ES-I3 (cell line): ENCODE results near the gene LPAR5.

ENCODE experiments used
- H3K36me3 ChIP-seq: 2 replicates; pipeline ENCODE4 v1.6.1; 2013; ENCODE audit warnings: mild to moderate bottlenecking, low read length, control low read depth, moderate library complexity; ENCODE audit not compliant: insufficient read depth
- H3K4me1 ChIP-seq: 2 replicates; pipeline ENCODE4 v1.6.1; 2013; ENCODE audit warnings: mild to moderate bottlenecking, control low read depth, low read length; ENCODE audit not compliant: insufficient read depth
- H3K9ac ChIP-seq: 2 replicates; pipeline ENCODE4 v1.6.1; 2013; ENCODE audit warnings: low read depth, mild to moderate bottlenecking, low read length, moderate library complexity
- H3K9me3 ChIP-seq: 2 replicates; pipeline ENCODE4 v1.6.1; 2013; ENCODE audit warnings: mild to moderate bottlenecking, low read length, moderate library complexity; ENCODE audit not compliant: control insufficient read depth, insufficient read depth

The LPAR5 gene

DNA sequence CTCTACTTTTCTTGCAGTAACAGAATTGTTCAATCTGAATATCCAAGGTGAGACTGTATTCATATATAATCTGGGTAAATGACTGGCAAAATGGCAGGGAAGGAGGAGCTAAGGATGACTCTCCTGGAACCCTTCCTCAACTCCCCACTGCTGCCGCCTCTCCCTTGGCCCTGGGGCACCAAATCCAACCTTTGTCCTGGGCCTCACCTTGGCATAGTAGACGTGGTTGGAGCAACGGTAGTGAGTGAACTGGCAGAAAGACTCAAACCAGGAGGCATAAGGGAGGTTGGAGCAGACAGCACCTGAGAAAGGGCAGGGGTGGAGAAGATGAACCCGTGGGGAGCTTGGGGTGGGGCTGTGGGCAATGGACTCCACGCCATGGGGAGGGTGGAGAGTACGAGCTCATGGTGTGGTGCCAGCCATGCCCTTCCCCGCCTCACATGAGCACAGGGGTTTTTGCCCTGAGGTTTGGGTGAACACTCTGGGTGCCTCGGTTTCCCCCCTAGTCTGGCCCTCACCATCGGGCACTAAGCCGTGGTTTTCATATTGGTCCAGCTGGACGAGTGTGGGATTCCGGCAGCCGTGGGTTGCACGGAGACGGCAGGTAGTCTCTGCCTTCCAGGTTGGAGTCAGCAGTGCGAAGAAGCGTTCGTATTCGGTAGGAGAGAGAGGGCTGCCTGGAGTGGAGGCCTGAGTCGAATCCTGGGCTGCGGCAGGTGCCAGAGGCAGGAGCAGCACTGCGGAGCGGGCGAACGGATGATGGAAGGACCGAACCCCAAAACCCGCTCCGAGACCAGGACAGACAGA, 10.7 kb upstream of the LPAR5 start:
- Histone ChIP-seq H3K9me3 (no peaks in the 10 kb centered on the region), H3K36me3 (no peaks in the 10 kb centered on the region; the same call in 1 of the 2 replicates), H3K4me1 (no peaks in the 10 kb centered on the region), H3K9ac (peak overlapping the region; percentile 65; the same call in 1 of the 2 replicates)

DNA sequence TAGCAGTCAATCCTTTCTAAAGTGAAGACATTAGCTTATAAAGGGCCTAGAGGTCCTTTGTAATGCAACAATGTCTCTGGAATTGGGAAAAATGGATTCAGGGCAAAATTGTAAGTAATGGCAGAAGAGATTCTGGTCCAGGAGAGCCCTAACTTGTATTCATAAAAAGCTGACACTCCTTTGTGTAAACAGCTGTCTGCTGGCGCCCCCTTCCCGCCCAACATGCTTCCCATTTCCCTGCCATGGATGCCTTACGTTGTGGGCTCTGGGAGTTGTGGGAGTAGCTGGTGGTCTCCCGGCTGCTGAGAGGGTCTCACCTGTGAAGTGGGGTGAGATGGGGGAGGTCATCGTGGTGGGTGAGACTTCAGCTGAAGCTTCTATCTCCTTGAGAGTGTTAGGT, 9.1 kb upstream of the LPAR5 start:
- H3K9ac ChIP-seq, result no peak overlapping the region
- no peaks in the 10 kb centered on the region for H3K36me3 ChIP-seq
- H3K4me1 ChIP-seq, result no peaks in the 10 kb centered on the region
- no peaks in the 10 kb centered on the region for H3K9me3 ChIP-seq

DNA sequence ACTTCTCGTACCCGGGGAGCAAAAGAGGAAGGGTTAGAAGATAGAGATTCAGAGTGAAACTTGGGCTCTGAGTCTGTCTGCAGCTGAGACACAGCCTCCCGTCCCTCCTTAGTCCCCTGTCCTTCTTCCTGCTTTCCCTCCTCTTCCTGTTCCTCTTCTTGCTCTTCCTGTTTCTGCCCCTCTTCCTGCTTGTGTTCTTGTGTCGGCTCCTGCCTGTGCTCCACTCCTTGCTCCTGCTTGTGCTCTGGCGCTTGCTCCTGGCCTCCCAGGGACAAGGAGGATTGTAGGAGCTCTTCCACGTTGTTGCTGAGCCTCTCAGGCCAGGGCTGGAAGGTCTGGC, 8.5 kb upstream of the LPAR5 start:
- no peaks in the 10 kb centered on the region for H3K4me1 ChIP-seq
- no peaks in the 10 kb centered on the region for H3K36me3 ChIP-seq
- no peak overlapping the region for H3K9ac ChIP-seq
- no peaks in the 10 kb centered on the region for H3K9me3 ChIP-seq

DNA sequence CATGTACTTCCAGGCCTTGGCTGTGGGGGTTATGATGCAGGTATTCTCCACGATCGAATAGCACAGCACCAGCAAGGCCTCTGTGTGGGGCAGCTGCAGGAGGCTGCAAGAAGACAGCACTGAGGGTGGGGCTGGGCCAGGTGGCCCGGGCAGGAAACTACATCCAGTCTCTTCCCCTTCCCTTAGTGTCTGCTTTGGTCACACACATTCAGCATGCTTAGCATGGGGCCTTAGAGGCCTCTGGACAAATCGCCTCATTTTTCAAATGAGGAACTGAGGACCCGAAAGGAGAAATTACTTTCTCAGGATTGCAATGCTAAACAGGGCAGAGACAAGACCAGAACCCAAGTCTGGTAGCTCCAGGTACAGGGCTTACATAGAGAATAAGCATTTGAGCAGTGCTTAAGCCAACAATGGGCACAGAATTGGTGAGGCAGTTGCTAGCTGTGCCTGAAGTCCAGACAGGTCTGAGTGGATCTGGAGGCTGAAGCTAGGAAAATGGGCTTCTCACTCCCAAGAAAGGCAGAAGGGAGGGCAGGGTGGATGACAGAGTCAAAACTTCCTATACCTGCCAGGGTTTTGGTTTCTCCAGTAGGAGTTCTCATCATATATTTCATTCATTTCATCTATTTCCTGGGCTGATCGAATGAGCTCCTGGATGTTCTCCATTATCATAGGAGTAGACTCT, 8.0 kb upstream of the LPAR5 start:
- Histone ChIP-seq H3K36me3 (no peaks in the 10 kb centered on the region), H3K9me3 (no peaks in the 10 kb centered on the region), H3K9ac (no peak overlapping the region), H3K4me1 (no peaks in the 10 kb centered on the region)

DNA sequence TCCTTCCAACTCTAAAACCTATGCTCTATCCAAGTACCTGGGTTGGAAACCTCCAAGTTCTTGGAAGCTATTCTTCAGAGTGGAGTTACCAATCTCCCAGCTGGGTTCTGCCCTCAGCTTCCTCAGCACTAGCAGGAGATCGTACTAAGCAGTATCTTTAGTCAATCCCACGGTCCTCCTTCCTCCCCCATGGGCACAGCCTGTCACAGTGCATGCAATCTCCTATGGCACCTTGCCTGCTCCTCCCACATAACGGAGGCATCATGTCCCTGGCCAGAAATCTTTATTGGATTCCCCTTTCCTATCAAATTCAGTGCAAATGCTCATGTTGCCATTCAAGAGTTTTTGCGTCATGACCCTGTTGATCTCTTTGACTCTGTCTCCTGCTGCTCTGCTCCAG, 5.4 kb upstream of the LPAR5 start:
- H3K36me3 ChIP-seq, result no peaks in the 10 kb centered on the region
- H3K4me1 ChIP-seq, result no peaks in the 10 kb centered on the region
- H3K9me3 ChIP-seq, result no peaks in the 10 kb centered on the region
- no peak overlapping the region for H3K9ac ChIP-seq

DNA sequence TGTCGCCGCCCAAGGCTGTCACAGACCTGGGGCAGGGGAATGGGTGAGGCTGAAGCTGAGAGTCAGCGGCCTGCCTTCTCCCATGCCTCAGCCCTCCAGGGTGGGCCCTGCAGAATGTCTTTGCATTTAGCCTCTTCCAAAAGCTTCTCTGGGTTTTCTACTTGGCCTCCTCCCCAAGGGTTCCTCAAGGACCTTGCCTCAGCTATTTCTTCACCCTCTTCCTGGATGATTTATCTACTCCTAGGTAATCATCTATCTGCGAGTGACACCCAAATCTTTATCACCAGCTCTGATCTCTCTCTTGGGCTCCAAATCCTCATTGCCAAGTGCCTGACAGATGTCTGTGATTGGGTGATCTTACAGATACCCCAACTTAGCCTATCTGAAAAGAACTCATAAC, 4.7 kb upstream of the LPAR5 start:
- H3K4me1 ChIP-seq, result 0 out of 2 replicates have a peak, but pooled peaks cover 2% of the 10 kb centered on the region
- H3K36me3 ChIP-seq, result no peaks in the 10 kb centered on the region
- H3K9ac ChIP-seq, result no peak overlapping the region
- H3K9me3 ChIP-seq, result no peaks in the 10 kb centered on the region

DNA sequence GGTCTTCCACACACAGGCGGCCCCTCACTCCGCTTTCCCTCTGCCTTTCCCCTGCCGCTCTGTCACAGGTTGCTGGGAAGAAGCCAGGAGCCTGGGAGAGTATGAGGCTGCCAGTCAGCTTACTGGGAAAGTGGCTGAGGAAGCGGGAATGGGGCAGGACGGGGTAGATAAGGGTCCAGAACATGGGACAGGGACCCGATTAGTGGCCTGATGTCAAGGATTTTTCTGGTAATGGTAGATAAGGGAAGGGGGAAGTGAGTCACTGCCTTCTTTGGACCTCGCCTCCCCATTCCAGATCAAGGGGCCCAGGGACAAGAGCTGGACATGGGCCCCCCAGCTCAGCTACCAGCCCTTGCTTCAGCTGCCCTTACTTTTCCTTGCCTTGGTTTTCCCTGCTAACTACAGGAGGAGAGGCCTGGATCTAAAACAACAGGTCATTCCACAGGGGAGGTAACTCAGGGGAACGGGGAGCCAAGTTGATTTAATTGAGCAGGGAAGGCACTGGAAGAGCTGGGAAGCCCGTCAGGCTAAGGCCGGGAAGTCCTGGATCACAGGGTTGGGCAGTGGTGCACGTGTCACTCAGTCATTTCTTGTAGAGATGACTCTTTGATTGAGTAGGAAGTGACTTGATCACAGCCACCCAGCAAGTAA, 3.5 kb upstream of the LPAR5 start:
- Histone ChIP-seq H3K4me1 (0 out of 2 replicates have a peak, but pooled peaks cover 5% of the 10 kb centered on the region), H3K36me3 (no peaks in the 10 kb centered on the region), H3K9me3 (no peaks in the 10 kb centered on the region), H3K9ac (no peak overlapping the region)

DNA sequence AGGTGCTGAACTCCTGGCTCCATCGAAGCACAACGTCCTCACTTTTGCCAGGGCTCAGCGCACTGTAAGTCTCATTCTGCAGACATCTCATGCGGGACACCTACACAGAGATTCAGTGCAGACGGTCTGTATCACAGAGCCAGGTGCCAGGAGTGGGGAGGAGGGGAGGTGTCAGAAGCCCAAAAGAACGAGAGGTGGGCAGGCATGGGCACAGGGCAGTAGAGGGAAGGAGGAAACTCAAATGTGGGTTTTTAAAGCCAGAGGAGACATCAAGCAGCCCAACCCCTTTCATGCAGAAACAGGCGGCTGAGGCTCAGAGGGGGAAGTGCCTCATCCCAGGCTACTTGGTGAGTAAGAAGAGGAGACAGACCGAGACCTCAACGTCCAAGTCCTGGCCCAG, 2.5 kb upstream of the LPAR5 start:
- H3K9ac ChIP-seq, result no peak overlapping the region
- H3K4me1 ChIP-seq, result 0 out of 2 replicates have a peak, but pooled peaks cover 5% of the 10 kb centered on the region

DNA sequence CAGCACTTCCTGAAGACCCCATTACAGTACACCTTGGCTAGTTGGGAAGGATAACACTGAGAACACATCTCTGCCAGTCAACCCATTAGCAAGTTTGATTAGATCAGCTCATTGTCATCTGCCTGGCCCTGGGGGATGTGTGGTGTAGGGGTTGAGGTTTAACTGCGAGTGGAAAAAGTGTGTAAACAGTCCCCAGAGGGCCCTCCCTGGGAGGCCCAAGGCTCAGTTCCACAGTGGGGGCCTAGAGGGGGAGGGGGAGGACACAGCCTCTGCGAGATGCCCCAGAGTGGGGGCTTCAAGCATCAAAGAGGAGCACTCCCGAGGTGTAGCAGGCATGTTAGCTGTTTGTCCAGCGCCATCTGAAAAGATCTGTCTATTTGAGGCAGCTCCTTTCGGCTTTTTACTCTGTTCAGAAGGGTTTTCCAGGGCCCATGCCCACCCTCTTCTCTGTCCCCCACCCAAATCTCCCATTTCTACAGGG, 344 bp downstream of the LPAR5 start:
- no peaks in the 10 kb centered on the region for H3K9me3 ChIP-seq
- H3K4me1 ChIP-seq, result peaks cover 5% of the 10 kb centered on the region; the same call in 1 of the 2 replicates
- no peaks in the 10 kb centered on the region for H3K36me3 ChIP-seq
- peak overlapping the region; percentile 11; the same call in 1 of the 2 replicates for H3K9ac ChIP-seq

More for the DNA sequence above, 2.5 kb upstream of the LPAR5 start:
- H3K36me3 ChIP-seq, result no peaks in the 10 kb centered on the region
- H3K9me3 ChIP-seq, result no peaks in the 10 kb centered on the region

DNA sequence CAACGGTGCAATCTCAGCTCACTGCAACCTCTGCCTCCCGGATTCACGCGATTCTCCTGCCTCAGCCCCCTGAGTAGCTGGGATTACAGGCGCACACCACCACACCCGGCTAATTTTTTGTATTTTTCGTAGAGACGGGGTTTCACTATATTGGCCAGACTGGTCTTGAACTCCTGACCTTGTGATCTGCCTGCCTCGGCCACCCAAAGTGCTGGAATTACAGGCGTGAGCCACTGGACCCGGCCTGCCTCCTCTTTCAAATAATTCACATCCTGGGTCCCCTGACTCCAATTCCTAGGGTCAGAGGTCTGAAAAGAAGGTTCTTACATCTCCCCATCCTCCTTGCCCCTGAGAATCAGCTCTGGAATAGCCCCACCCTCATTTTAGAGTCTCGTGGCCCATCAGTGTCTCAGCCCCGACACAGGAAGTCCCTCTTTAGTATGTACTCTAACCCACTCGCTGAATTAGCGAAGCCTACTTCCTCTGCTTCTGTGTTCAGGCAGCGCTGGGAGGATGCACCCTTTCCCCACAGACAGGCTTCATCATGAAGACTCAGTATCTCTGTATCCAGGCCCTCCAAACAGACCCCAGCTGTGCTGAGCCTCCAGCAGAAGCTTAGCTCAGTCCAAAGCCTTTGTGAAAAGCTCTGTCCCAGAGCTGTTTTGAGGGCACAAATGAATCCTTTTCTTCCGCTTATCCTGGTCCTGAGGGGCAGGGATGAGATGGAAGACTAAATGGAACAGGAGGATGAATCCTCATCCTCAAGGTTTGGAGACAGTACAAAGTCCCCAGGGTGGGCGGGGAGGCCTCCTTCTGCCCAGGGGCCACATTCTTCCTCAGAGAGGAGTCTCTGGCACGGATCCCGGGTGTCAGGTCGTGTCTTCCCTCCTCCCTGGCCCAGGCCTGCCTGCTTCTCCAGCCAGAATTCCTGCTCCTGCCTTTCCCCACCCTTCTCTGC, 3.5 kb downstream of the LPAR5 start:
- H3K36me3 ChIP-seq, result no peaks in the 10 kb centered on the region
- peaks cover 5% of the 10 kb centered on the region; the same call in 1 of the 2 replicates for H3K4me1 ChIP-seq
- H3K9ac ChIP-seq, result no peak overlapping the region
- no peaks in the 10 kb centered on the region for H3K9me3 ChIP-seq

DNA sequence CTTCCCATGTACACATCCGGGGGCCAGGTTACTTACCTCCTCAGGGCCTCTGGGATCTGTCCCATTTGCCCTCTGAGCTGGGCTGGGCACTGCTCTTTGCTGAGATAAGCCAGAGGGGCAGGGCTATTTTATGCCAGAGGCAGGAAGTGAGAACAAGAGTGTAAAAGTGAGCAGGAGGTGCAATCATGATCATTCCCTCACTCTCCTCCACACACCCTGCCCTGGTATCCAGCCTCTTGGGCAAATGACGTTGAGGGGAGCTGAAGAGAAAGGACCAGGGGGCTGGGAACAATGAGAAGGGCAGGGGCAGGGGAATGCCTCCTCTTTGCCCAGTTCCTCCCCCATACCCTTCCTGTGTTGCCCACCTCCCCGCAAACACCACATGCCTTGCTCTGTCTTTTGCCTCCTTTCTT, 4.2 kb downstream of the LPAR5 start:
- H3K36me3 ChIP-seq, result no peaks in the 10 kb centered on the region
- no peaks in the 10 kb centered on the region for H3K9me3 ChIP-seq
- peaks cover 5% of the 10 kb centered on the region; the same call in 1 of the 2 replicates for H3K4me1 ChIP-seq
- no peak overlapping the region for H3K9ac ChIP-seq

DNA sequence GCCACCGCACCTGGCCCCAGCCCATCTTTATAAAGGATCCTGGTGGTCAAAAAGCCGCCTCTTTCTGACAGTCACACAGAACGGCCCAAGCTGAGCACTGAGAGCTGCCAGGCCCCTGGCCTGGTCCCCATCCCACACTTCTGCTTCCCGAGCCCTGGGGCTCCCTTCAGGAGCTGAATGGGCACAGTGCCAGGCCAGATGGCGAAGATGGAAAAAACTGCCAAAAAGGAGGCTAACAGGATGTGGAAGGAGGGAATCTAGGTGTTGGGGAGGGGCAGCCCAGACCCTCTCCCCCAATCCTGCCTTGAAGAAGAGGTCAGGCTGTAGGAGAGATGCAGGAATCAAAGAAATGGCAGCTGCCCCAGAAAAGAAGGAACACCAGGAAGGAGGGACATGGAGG, 5.0 kb downstream of the LPAR5 start:
- H3K9ac ChIP-seq, result no peak overlapping the region
- H3K4me1 ChIP-seq, result peaks cover 5% of the 10 kb centered on the region; the same call in 1 of the 2 replicates
- H3K36me3 ChIP-seq, result no peaks in the 10 kb centered on the region
- H3K9me3 ChIP-seq, result no peaks in the 10 kb centered on the region

DNA sequence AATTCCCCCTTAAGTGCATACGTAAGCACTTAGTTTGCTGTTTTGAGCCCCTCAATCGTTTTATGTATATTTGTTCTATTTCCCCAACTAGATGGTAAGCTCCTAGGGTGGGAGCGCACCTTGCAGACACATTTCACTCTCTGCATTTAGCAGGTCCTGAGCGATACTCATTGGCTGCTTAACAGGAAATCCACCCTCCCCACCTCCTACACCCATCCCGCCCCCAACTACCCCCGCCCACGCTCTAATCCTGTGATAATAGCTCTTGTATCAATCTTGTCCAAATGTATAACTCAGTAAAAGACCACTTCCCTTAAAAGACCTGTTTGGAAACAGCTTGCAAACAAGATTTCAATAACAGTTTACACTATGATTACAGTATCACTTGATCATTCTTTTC, 8.1 kb downstream of the LPAR5 start:
- Histone ChIP-seq H3K9ac (no peak overlapping the region), H3K36me3 (no peaks in the 10 kb centered on the region), H3K9me3 (no peaks in the 10 kb centered on the region), H3K4me1 (no peaks in the 10 kb centered on the region; the same call in 1 of the 2 replicates)
